ENCODE data around the gene NEK9. TPM values are rescaled to one million over a fixed set of nuclear protein-coding genes. Genes with fewer than 3 reads are reported as not detected.

NEK9 gene
- total RNA-seq, 1 donor from 2014 or later = 65.4 TPM

GRCh38 chr14:75107186-75107585 is 19.7 kb downstream of the NEK9 start:
- Mint-ChIP-seq H3K27me3 (ENCODE audit: low read depth) (no peaks in the 10 kb centered on the region), H3K27ac (ENCODE audit: unreplicated experiment) (no peak overlapping the region), H3K36me3 (ENCODE audit: low read depth) (peaks cover 46% of the 10 kb centered on the region), H3K4me1 (ENCODE audit: low read depth) (peaks cover 5% of the 10 kb centered on the region), H3K9me3 (ENCODE audit: low read depth) (no peaks in the 10 kb centered on the region), H3K4me3 (ENCODE audit: unreplicated experiment) (no peak overlapping the region)
- no peak for DNase-seq (ENCODE audit: low spot score)
- no peak for TF ChIP-seq CTCF (IDR thresholded peaks at IDR 0.05)

- no peak for TF ChIP-seq CTCF (IDR thresholded peaks at IDR 0.05)
- no peaks in the 10 kb centered on the region for H3K4me1 Mint-ChIP-seq (ENCODE audit: low read depth)
- no peak overlapping the region for H3K4me3 Mint-ChIP-seq (ENCODE audit: unreplicated experiment)
- H3K36me3 Mint-ChIP-seq (ENCODE audit: low read depth) = peaks cover 38% of the 10 kb centered on the region
- no peaks in the 10 kb centered on the region for H3K9me3 Mint-ChIP-seq (ENCODE audit: low read depth)
- DNase-seq (ENCODE audit: low spot score) = no peak
- H3K27me3 Mint-ChIP-seq (ENCODE audit: low read depth) = no peaks in the 10 kb centered on the region
- H3K27ac Mint-ChIP-seq (ENCODE audit: unreplicated experiment) = no peak overlapping the region
These were observed 25.4 kb downstream of the NEK9 start for GRCh38 chr14:75101491-75101890.

GRCh38 chr14:75098682-75099081 is 28.2 kb downstream of the NEK9 start:
- Mint-ChIP-seq H3K36me3 (ENCODE audit: low read depth) (peaks cover 35% of the 10 kb centered on the region), H3K4me3 (ENCODE audit: unreplicated experiment) (no peak overlapping the region), H3K27ac (ENCODE audit: unreplicated experiment) (no peak overlapping the region), H3K27me3 (ENCODE audit: low read depth) (no peaks in the 10 kb centered on the region), H3K4me1 (ENCODE audit: low read depth) (no peaks in the 10 kb centered on the region), H3K9me3 (ENCODE audit: low read depth) (no peaks in the 10 kb centered on the region)
- no peak for DNase-seq (ENCODE audit: low spot score)
- TF ChIP-seq CTCF (IDR thresholded peaks at IDR 0.05) = no peak

- no peak overlapping the region for H3K4me3 Mint-ChIP-seq (ENCODE audit: unreplicated experiment)
- no peak for TF ChIP-seq CTCF (IDR thresholded peaks at IDR 0.05)
- no peak for DNase-seq (ENCODE audit: low spot score)
- H3K27me3 Mint-ChIP-seq (ENCODE audit: low read depth) = no peaks in the 10 kb centered on the region
- H3K4me1 Mint-ChIP-seq (ENCODE audit: low read depth) = no peaks in the 10 kb centered on the region
- H3K9me3 Mint-ChIP-seq (ENCODE audit: low read depth) = no peaks in the 10 kb centered on the region
- H3K27ac Mint-ChIP-seq (ENCODE audit: unreplicated experiment) = no peak overlapping the region
- H3K36me3 Mint-ChIP-seq (ENCODE audit: low read depth) = peaks cover 35% of the 10 kb centered on the region
These were observed 28.6 kb downstream of the NEK9 start for GRCh38 chr14:75098212-75098611.

- H3K27ac Mint-ChIP-seq (ENCODE audit: unreplicated experiment) = no peak overlapping the region
- TF ChIP-seq CTCF (IDR thresholded peaks at IDR 0.05) = no peak
- H3K9me3 Mint-ChIP-seq (ENCODE audit: low read depth) = no peaks in the 10 kb centered on the region
- DNase-seq (ENCODE audit: low spot score) = no peak
- H3K36me3 Mint-ChIP-seq (ENCODE audit: low read depth) = peaks cover 35% of the 10 kb centered on the region
- H3K27me3 Mint-ChIP-seq (ENCODE audit: low read depth) = no peaks in the 10 kb centered on the region
- no peaks in the 10 kb centered on the region for H3K4me1 Mint-ChIP-seq (ENCODE audit: low read depth)
- H3K4me3 Mint-ChIP-seq (ENCODE audit: unreplicated experiment) = no peak overlapping the region
These were observed 29.9 kb downstream of the NEK9 start for GRCh38 chr14:75096959-75097358.

Measured in chondrocyte (in vitro differentiated cells).